ENCODE data around the gene RBM33.

Gene RBM33

DNA sequence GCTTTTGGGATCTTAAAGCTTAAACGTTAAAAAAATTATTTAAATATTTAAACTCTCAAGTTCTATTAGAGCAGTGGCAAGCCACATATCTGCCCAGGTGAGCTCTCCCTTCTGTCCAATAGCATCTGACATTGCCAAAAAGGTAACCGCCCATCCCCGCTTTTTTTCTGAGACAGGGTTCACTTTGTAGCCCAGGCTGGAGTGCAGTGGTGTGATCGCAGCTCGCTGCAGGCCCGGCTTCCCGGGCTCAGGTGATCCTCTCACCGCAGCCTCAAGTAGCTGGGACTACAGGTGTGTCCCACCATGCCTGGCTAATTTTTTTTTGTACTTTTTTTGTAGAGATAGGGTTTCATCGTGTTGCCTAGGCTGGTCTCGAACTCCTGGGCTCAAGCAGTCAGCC is 83.2 kb downstream of the RBM33 start:
- no peak overlapping the region for H2AFZ ChIP-seq (ENCODE audit: low read depth, low read length)
- H3K27ac ChIP-seq (ENCODE audit: low read length), result no peak overlapping the region
- peaks cover 30% of the 10 kb centered on the region for H4K20me1 ChIP-seq (ENCODE audit: insufficient read depth, low read length)
- no peak overlapping the region for H3K4me2 ChIP-seq (ENCODE audit: insufficient read depth, low read length)
- TF ChIP-seq EZH2 (IDR thresholded peaks at IDR 0.05; ENCODE audit: borderline replicate concordance, low read depth, low read length, severe bottlenecking), result no peak
- TF ChIP-seq, protein P1, sequence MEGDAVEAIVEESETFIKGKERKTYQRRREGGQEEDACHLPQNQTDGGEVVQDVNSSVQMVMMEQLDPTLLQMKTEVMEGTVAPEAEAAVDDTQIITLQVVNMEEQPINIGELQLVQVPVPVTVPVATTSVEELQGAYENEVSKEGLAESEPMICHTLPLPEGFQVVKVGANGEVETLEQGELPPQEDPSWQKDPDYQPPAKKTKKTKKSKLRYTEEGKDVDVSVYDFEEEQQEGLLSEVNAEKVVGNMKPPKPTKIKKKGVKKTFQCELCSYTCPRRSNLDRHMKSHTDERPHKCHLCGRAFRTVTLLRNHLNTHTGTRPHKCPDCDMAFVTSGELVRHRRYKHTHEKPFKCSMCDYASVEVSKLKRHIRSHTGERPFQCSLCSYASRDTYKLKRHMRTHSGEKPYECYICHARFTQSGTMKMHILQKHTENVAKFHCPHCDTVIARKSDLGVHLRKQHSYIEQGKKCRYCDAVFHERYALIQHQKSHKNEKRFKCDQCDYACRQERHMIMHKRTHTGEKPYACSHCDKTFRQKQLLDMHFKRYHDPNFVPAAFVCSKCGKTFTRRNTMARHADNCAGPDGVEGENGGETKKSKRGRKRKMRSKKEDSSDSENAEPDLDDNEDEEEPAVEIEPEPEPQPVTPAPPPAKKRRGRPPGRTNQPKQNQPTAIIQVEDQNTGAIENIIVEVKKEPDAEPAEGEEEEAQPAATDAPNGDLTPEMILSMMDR (IDR thresholded peaks at IDR 0.05; ENCODE audit: borderline replicate concordance, extremely low read depth, low read length, poor library complexity, severe bottlenecking), result no peak
- H3K4me3 ChIP-seq (ENCODE audit: low read depth in 1 of 2, low read length in 2 of 2), result no peak overlapping the region
- H3K9ac ChIP-seq (ENCODE audit: low read depth, low read length), result no peak overlapping the region
- H3K36me3 ChIP-seq (ENCODE audit: insufficient read depth, low read length), result peaks cover 75% of the 10 kb centered on the region
- peaks cover 95% of the 10 kb centered on the region for H3K79me2 ChIP-seq (ENCODE audit: insufficient read depth, low read length)
- H3K27me3 ChIP-seq (ENCODE audit: insufficient read depth, low read length, poor library complexity), result no peaks in the 10 kb centered on the region
- no peak for DNase-seq
- ATAC-seq (ENCODE audit: insufficient read depth, low read depth), result no peak
- H3K4me1 ChIP-seq (ENCODE audit: insufficient read depth, low read length), result no peaks in the 10 kb centered on the region
- no peaks in the 10 kb centered on the region for H3K9me3 ChIP-seq (ENCODE audit: insufficient read depth, low read length, severe bottlenecking)

DNA sequence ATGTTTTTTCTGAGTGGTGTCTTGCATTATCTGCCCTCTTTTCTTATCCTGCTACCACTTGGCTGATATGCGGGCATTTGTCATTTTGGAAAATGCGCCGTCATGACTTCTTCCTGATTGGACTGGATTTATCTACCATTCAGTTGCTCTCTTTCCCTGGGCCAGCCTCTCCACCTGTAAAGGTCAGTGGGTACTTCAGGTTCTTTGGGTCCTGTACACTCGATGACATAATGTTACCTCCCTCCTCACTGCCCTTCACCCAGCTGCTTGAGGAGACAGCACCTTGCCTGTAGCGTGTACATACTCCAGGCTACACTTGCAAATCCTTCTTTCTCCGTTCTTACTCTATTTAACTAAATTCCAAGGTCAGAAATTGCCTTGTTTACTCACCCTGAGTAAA is 83.7 kb downstream of the RBM33 start:
- H3K4me1 ChIP-seq (ENCODE audit: insufficient read depth, low read length), result no peaks in the 10 kb centered on the region
- DNase-seq (no peak), ATAC-seq (ENCODE audit: insufficient read depth, low read depth) (no peak)
- H3K36me3 ChIP-seq (ENCODE audit: insufficient read depth, low read length), result peaks cover 70% of the 10 kb centered on the region
- H3K9ac ChIP-seq (ENCODE audit: low read depth, low read length), result no peak overlapping the region
- H3K9me3 ChIP-seq (ENCODE audit: insufficient read depth, low read length, severe bottlenecking), result no peaks in the 10 kb centered on the region
- H3K27me3 ChIP-seq (ENCODE audit: insufficient read depth, low read length, poor library complexity), result no peaks in the 10 kb centered on the region
- H3K79me2 ChIP-seq (ENCODE audit: insufficient read depth, low read length), result peaks cover 97% of the 10 kb centered on the region
- no peak overlapping the region for H3K4me3 ChIP-seq (ENCODE audit: low read depth in 1 of 2, low read length in 2 of 2)
- H4K20me1 ChIP-seq (ENCODE audit: insufficient read depth, low read length), result peaks cover 30% of the 10 kb centered on the region
- no peak overlapping the region for H2AFZ ChIP-seq (ENCODE audit: low read depth, low read length)
- H3K4me2 ChIP-seq (ENCODE audit: insufficient read depth, low read length), result no peak overlapping the region
- H3K27ac ChIP-seq (ENCODE audit: low read length), result no peak overlapping the region
- TF ChIP-seq, protein P1 (IDR thresholded peaks at IDR 0.05; ENCODE audit: borderline replicate concordance, extremely low read depth, low read length, poor library complexity, severe bottlenecking), result no peak
- no peak for TF ChIP-seq EZH2 (IDR thresholded peaks at IDR 0.05; ENCODE audit: borderline replicate concordance, low read depth, low read length, severe bottlenecking)

DNA sequence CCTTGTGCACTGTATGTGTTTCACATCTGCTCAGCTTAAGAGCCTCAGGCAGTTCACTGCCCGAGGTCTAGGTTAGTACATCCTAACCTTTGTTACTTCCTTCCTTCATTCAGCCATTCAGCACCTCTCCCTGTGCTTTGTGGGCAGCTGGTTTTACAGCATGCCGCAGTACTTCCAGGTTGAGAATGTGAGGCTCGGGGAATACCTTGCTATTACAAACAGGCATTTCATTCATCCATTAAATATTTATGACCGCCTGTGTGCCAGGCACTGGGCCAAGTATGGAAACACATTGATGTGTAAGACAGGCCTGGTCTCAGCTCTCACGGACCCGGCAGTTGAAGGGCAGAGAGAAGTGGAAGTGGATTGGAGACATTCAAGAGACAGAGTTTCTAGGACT is 85.4 kb downstream of the RBM33 start:
- Histone ChIP-seq H3K9ac (ENCODE audit: low read depth, low read length) (no peak overlapping the region), H3K36me3 (ENCODE audit: insufficient read depth, low read length) (peaks cover 69% of the 10 kb centered on the region), H3K27me3 (ENCODE audit: insufficient read depth, low read length, poor library complexity) (no peaks in the 10 kb centered on the region), H3K79me2 (ENCODE audit: insufficient read depth, low read length) (peaks cover 98% of the 10 kb centered on the region), H3K4me1 (ENCODE audit: insufficient read depth, low read length) (peaks cover 7% of the 10 kb centered on the region; the same call in 1 of the 2 replicates), H3K4me3 (ENCODE audit: low read depth in 1 of 2, low read length in 2 of 2) (no peak overlapping the region), H3K9me3 (ENCODE audit: insufficient read depth, low read length, severe bottlenecking) (no peaks in the 10 kb centered on the region), H2AFZ (ENCODE audit: low read depth, low read length) (no peak overlapping the region), H4K20me1 (ENCODE audit: insufficient read depth, low read length) (peaks cover 30% of the 10 kb centered on the region), H3K27ac (ENCODE audit: low read length) (no peak overlapping the region; the same call in 1 of the 2 replicates), H3K4me2 (ENCODE audit: insufficient read depth, low read length) (no peak overlapping the region)
- DNase-seq (no peak), ATAC-seq (ENCODE audit: insufficient read depth, low read depth) (no peak)
- TF ChIP-seq, protein P1 (IDR thresholded peaks at IDR 0.05; ENCODE audit: borderline replicate concordance, extremely low read depth, low read length, poor library complexity, severe bottlenecking), result no peak

DNA sequence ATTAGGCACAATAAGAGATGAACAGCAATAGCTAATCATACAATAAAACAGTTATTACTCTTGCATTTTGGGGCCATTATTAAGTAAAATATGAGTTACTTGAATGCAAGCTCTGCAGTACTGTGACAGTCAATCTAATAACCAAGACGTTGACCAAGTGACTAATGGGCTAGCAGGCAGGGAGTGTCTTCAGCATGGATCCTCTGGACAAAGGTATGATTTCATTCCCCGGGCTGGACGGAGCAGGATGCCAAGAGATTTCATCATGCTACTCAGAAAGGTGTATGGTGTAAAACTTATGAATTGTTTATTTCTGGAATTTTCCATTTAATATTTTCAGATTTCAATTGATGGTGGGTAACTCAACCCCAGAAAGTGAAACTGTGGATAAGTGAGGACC is 86.9 kb downstream of the RBM33 start:
- DNase-seq, result no peak
- no peak for TF ChIP-seq EZH2 (IDR thresholded peaks at IDR 0.05; ENCODE audit: borderline replicate concordance, low read depth, low read length, severe bottlenecking)
- TF ChIP-seq, protein P1 (IDR thresholded peaks at IDR 0.05; ENCODE audit: borderline replicate concordance, extremely low read depth, low read length, poor library complexity, severe bottlenecking), result no peak
- H3K79me2 ChIP-seq (ENCODE audit: insufficient read depth, low read length), result peaks cover 98% of the 10 kb centered on the region
- no peak overlapping the region for H3K27ac ChIP-seq (ENCODE audit: low read length)
- H3K27me3 ChIP-seq (ENCODE audit: insufficient read depth, low read length, poor library complexity), result no peaks in the 10 kb centered on the region
- no peak overlapping the region for H3K9ac ChIP-seq (ENCODE audit: low read depth, low read length)
- peaks cover 17% of the 10 kb centered on the region for H3K4me1 ChIP-seq (ENCODE audit: insufficient read depth, low read length)
- ATAC-seq (ENCODE audit: insufficient read depth, low read depth), result no peak
- H4K20me1 ChIP-seq (ENCODE audit: insufficient read depth, low read length), result peaks cover 30% of the 10 kb centered on the region
- H3K9me3 ChIP-seq (ENCODE audit: insufficient read depth, low read length, severe bottlenecking), result no peaks in the 10 kb centered on the region
- no peak overlapping the region for H3K4me2 ChIP-seq (ENCODE audit: insufficient read depth, low read length)
- peaks cover 74% of the 10 kb centered on the region for H3K36me3 ChIP-seq (ENCODE audit: insufficient read depth, low read length)
- no peak overlapping the region for H3K4me3 ChIP-seq (ENCODE audit: low read depth in 1 of 2, low read length in 2 of 2)
- H2AFZ ChIP-seq (ENCODE audit: low read depth, low read length), result no peak overlapping the region
